ENCODE measurements around the gene SREBF2. TPM values are rescaled to one million over a fixed set of nuclear protein-coding genes. Genes with fewer than 3 reads are reported as not detected.

SREBF2 gene
- total and polyA plus RNA-seq, 8 donors, result 12.2 to 159 (median 48.3) TPM

- intact Hi-C loops (cut with DNase I; ENCODE audit: low total_unique reads), result loop anchor here (5.0 kb wide), 1 partner anchor 119 kb away; no protein-coding TSS in a partner anchor
- DNase-seq, result no peak
- no peak overlapping the region for H3K4me3 ChIP-seq
- H3K27me3 ChIP-seq, result no peaks in the 10 kb centered on the region
- H3K4me1 ChIP-seq, result peaks cover 22 to 39% (median 25%) of the 10 kb centered on the region in 4 donors
- 76 to 86% (median 82%) methylated on average over 6 of the region's 6 CpGs for WGBS, 5 donors
- peaks cover 0 to 24% (median 13%) of the 10 kb centered on the region in 4 donors for H3K36me3 ChIP-seq
- no peaks in the 10 kb centered on the region for H3K9me3 ChIP-seq
- H3K27ac ChIP-seq, result no peak overlapping the region
- no peak for TF ChIP-seq POLR2A (IDR thresholded peaks at IDR 0.05)
- TF ChIP-seq CTCF (IDR thresholded peaks at IDR 0.05), result no peak
- no peak for TF ChIP-seq EP300 (IDR thresholded peaks at IDR 0.05)
- no peak for TF ChIP-seq POLR2AphosphoS5 (IDR thresholded peaks at IDR 0.05)
Observed at GRCh38 chr22:41823797-41824196, 9.1 kb upstream of the SREBF2 start.

DNA sequence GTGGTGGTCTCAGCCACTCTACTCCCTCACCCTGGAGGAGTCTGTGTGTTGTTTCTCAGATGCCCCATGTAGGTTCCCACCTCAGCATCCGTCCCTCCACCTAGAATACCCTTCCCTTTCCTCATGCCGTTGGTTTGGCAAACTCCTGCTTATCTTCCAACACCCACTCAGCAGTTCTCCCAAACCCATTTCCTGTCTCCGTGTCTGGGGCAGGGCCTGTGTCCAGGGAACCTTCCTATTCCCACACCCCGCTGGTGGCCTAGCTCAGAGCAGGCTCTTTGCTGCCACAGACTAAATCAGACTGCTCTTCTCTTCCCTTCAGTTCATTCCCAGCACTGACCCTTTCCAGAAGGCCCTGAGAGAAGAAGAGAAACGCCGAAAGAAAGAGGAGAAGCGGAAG, 7.5 kb upstream of the SREBF2 start:
- 58 to 64% (median 61%) methylated on average over 7 of the region's 7 CpGs for WGBS, 5 donors
- intact Hi-C loops (cut with DNase I; ENCODE audit: low total_unique reads), result no loop called here
- no peak overlapping the region for H3K4me3 ChIP-seq
- no peak for DNase-seq
- no peak for TF ChIP-seq POLR2A (IDR thresholded peaks at IDR 0.05)
- TF ChIP-seq EP300 (IDR thresholded peaks at IDR 0.05), result no peak
- no peak for TF ChIP-seq POLR2AphosphoS5 (IDR thresholded peaks at IDR 0.05)
- TF ChIP-seq CTCF (IDR thresholded peaks at IDR 0.05), result no peak
- H3K4me1 ChIP-seq, result peaks cover 22 to 39% (median 25%) of the 10 kb centered on the region in 4 donors
- no peaks in the 10 kb centered on the region for H3K27me3 ChIP-seq
- peaks cover 0 to 10% (median 9%) of the 10 kb centered on the region in 4 donors for H3K36me3 ChIP-seq
- peak overlapping the region in 2 of 5 donors; percentile 2 to 6 for H3K27ac ChIP-seq
- H3K9me3 ChIP-seq, result no peaks in the 10 kb centered on the region

DNA sequence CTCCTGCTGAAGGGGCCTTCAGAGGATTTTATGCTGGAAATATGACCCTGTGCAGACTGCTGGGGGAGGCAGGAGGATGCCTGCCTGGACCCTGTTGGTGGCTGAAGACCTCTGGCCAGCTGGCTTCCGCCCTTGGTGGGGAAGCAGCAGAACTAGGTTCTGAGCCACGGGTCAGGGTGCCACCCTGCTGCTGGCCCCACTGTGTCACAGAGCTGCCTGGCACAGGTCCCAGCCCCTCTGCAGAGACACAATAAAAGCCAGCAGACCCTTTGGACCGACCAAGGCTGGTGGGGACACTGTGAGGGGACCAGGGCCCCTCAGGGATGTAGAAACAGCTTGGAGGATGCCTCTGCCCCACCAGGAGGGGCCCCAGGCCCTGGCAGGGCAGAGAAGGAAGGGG, 6.9 kb upstream of the SREBF2 start:
- Histone ChIP-seq H3K4me1 (peaks cover 22 to 39% (median 25%) of the 10 kb centered on the region in 4 donors), H3K4me3 (no peak overlapping the region), H3K36me3 (peaks cover 0 to 9% (median 8%) of the 10 kb centered on the region in 4 donors), H3K27me3 (no peaks in the 10 kb centered on the region), H3K9me3 (no peaks in the 10 kb centered on the region), H3K27ac (peak overlapping the region in 3 of 5 donors; percentile 2 to 6 (median 4))
- no peak for DNase-seq
- WGBS, 5 donors, result 46 to 80% (median 58%) methylated on average over 2 to 3 of the region's 3 CpGs
- no peak for TF ChIP-seq EP300 (IDR thresholded peaks at IDR 0.05)
- no peak for TF ChIP-seq POLR2AphosphoS5 (IDR thresholded peaks at IDR 0.05)
- no peak for TF ChIP-seq CTCF (IDR thresholded peaks at IDR 0.05)
- no peak for TF ChIP-seq POLR2A (IDR thresholded peaks at IDR 0.05)
- intact Hi-C loops (cut with DNase I; ENCODE audit: low total_unique reads), result no loop called here

GRCh38 chr22:41826430-41827383, 6.2 kb upstream of the SREBF2 start:
- Histone ChIP-seq H3K4me3 (no peak overlapping the region), H3K4me1 (peaks cover 26 to 45% (median 29%) of the 10 kb centered on the region in 4 donors), H3K36me3 (peaks cover 0 to 9% (median 8%) of the 10 kb centered on the region in 4 donors), H3K9me3 (no peaks in the 10 kb centered on the region), H3K27ac (peak overlapping the region in 3 of 5 donors; percentile 2 to 6 (median 4)), H3K27me3 (no peaks in the 10 kb centered on the region)
- no peak for DNase-seq
- 56 to 69% (median 65%) methylated on average over 6 to 11 of the region's 11 CpGs for WGBS, 5 donors
- intact Hi-C loops (cut with DNase I; ENCODE audit: low total_unique reads), result no loop called here
- no peak for TF ChIP-seq POLR2A (IDR thresholded peaks at IDR 0.05)
- TF ChIP-seq EP300 (IDR thresholded peaks at IDR 0.05), result no peak
- no peak for TF ChIP-seq POLR2AphosphoS5 (IDR thresholded peaks at IDR 0.05)
- no peak for TF ChIP-seq CTCF (IDR thresholded peaks at IDR 0.05)
